ENCODE data around the gene CYBC1.

CYBC1 gene

GRCh38 chr17:82435601-82436583 lies 14.7 kb downstream of the CYBC1 start:
- H3K4me3 ChIP-seq (ENCODE audit: low read depth, low read length), result no peak overlapping the region
- TF ChIP-seq CTCF (IDR thresholded peaks at IDR 0.05; ENCODE audit: low read depth, low read length), result no peak

GRCh38 chr17:82435103-82435502 lies 15.4 kb downstream of the CYBC1 start:
- no peak overlapping the region for H3K4me3 ChIP-seq (ENCODE audit: low read depth, low read length)
- TF ChIP-seq CTCF (IDR thresholded peaks at IDR 0.05; ENCODE audit: low read depth, low read length), result no peak

GRCh38 chr17:82434216-82434565 lies 16.4 kb downstream of the CYBC1 start:
- TF ChIP-seq CTCF (IDR thresholded peaks at IDR 0.05; ENCODE audit: low read depth, low read length), result no peak

GRCh38 chr17:82433560-82434215 lies 16.9 kb downstream of the CYBC1 start:
- no peak overlapping the region for H3K4me3 ChIP-seq (ENCODE audit: low read depth, low read length)
- TF ChIP-seq CTCF (IDR thresholded peaks at IDR 0.05; ENCODE audit: low read depth, low read length), result no peak

More at GRCh38 chr17:82434216-82434565, 16.4 kb downstream of the CYBC1 start:
- no peak overlapping the region for H3K4me3 ChIP-seq (ENCODE audit: low read depth, low read length)

- H3K4me3 ChIP-seq (ENCODE audit: low read depth, low read length), result no peak overlapping the region
- TF ChIP-seq CTCF (IDR thresholded peaks at IDR 0.05; ENCODE audit: low read depth, low read length), result no peak
Measured at GRCh38 chr17:82432017-82432416, 18.5 kb downstream of the CYBC1 start.

- no peak overlapping the region for H3K4me3 ChIP-seq (ENCODE audit: low read depth, low read length)
- TF ChIP-seq CTCF (IDR thresholded peaks at IDR 0.05; ENCODE audit: low read depth, low read length), result no peak
Measured at GRCh38 chr17:82429824-82430223, 20.7 kb downstream of the CYBC1 start.

- H3K4me3 ChIP-seq (ENCODE audit: low read depth, low read length), result no peak overlapping the region
- no peak for TF ChIP-seq CTCF (IDR thresholded peaks at IDR 0.05; ENCODE audit: low read depth, low read length)
Measured at GRCh38 chr17:82428546-82428945, 22.0 kb downstream of the CYBC1 start.

All from WI38 (cell line).